ENCODE data around the gene CHCHD2. TPM values are rescaled to one million over a fixed set of nuclear protein-coding genes. Genes with fewer than 3 reads are reported as not detected.
"Not testable (repeated sequence)": the region's sequence is repeated elsewhere in the genome, so short reads cannot be mapped to it uniquely, and the experiment has no call there.

CHCHD2 gene
- total RNA-seq, 2 donors from 2014 or later: 44.7 to 88.8 TPM

- Mint-ChIP-seq H3K36me3 (ENCODE audit: low read depth) (peaks cover 38% of the 10 kb centered on the region), H3K27ac (no peak overlapping the region), H3K4me1 (no peaks in the 10 kb centered on the region), H3K9me3 (no peaks in the 10 kb centered on the region), H3K27me3 (ENCODE audit: insufficient read depth) (no peaks in the 10 kb centered on the region), H3K4me3 (no peak overlapping the region)
- Histone ChIP-seq H3K9ac (ENCODE audit: extremely low read depth, low read length, poor library complexity, severe bottlenecking) (no peak overlapping the region), H3K27me3 (ENCODE audit: control insufficient read depth, insufficient read depth, low read length, poor library complexity, severe bottlenecking) (no peaks in the 10 kb centered on the region), H3K27ac (ENCODE audit: low read depth, low read length) (no peak overlapping the region), H3K4me3 (ENCODE audit: low read length) (no peak overlapping the region), H3K4me1 (ENCODE audit: control insufficient read depth, insufficient read depth, low read length) (no peaks in the 10 kb centered on the region), H3K36me3 (ENCODE audit: control insufficient read depth, insufficient read depth, low read length) (peaks cover 9% of the 10 kb centered on the region), H3K9me3 (ENCODE audit: control insufficient read depth, low read length) (no peaks in the 10 kb centered on the region)
- TF ChIP-seq CTCF (conservative IDR thresholded peaks at IDR 0.05): no peak
- DNase-seq: no peak
- WGBS, 2 experiments (ENCODE audit: insufficient coverage in 1 of 2, insufficient read length in 1 of 2): 92 to 93% methylated on average over 11 to 13 of the region's 13 CpGs
These were observed 23.0 kb downstream of the CHCHD2 start for GRCh38 chr7:56083150-56083785.

GRCh38 chr7:56081626-56082340, 24.5 kb downstream of the CHCHD2 start:
- no peaks in the 10 kb centered on the region for H3K4me1 ChIP-seq (ENCODE audit: control insufficient read depth, insufficient read depth, low read length)
- Mint-ChIP-seq H3K9me3 (no peaks in the 10 kb centered on the region), H3K4me3 (no peak overlapping the region), H3K27me3 (ENCODE audit: insufficient read depth) (no peaks in the 10 kb centered on the region), H3K36me3 (ENCODE audit: low read depth) (peaks cover 39% of the 10 kb centered on the region), H3K4me1 (no peaks in the 10 kb centered on the region), H3K27ac (no peak overlapping the region)
- H3K27ac ChIP-seq (ENCODE audit: low read depth, low read length): no peak overlapping the region
- TF ChIP-seq CTCF (conservative IDR thresholded peaks at IDR 0.05): no peak
- no peak for DNase-seq
- H3K9ac ChIP-seq (ENCODE audit: extremely low read depth, low read length, poor library complexity, severe bottlenecking): no peak overlapping the region
- no peaks in the 10 kb centered on the region for H3K27me3 ChIP-seq (ENCODE audit: control insufficient read depth, insufficient read depth, low read length, poor library complexity, severe bottlenecking)
- H3K36me3 ChIP-seq (ENCODE audit: control insufficient read depth, insufficient read depth, low read length): peaks cover 16% of the 10 kb centered on the region
- WGBS, 2 experiments (ENCODE audit: insufficient coverage in 1 of 2, insufficient read length in 1 of 2): 94% methylated on average over 11 to 29 of the region's 29 CpGs
- H3K4me3 ChIP-seq (ENCODE audit: low read length): no peak overlapping the region
- H3K9me3 ChIP-seq (ENCODE audit: control insufficient read depth, low read length): no peaks in the 10 kb centered on the region

DNA sequence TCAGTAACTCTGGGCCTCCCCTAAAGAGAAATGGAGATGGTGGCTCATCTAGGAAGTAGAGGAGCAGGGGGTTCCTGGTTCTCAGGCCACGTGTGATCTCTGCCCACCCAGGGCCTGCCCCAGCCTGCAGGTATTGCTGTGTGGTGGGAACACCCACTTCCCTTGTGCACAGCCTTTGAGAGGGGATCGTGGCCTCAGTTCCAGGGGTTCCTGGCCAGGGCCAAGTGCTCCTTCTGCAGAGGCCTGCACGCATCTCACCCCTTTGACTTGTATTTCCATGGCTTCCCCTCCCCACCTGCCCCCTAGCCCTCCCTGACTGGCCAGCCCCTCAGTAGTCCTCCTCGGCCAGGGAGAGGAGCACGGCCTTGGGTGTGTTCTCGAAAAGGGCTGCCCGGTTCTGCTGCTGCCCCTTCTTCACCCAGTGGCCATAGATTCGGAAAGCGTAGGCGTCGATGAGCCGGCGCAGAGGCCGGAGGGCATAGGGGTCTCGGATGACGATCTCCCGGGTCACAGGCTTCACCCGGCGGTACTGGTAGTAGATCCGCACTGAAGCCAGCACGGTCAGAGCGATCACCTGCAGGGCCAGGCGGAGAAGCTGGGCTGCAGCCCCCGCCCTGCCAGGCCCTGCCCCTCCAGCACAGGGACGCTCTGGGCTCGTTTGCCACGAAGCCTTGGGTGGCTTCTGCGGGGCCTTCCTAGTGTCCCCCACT, 25.4 kb downstream of the CHCHD2 start:
- not testable (repeated sequence) for H3K9me3 Mint-ChIP-seq; H3K27ac Mint-ChIP-seq; H3K27me3 Mint-ChIP-seq (ENCODE audit: insufficient read depth); H3K4me1 ChIP-seq (ENCODE audit: control insufficient read depth, insufficient read depth, low read length); H3K27me3 ChIP-seq (ENCODE audit: control insufficient read depth, insufficient read depth, low read length, poor library complexity, severe bottlenecking); H3K4me1 Mint-ChIP-seq; H3K4me3 ChIP-seq (ENCODE audit: low read length); H3K4me3 Mint-ChIP-seq; DNase-seq; H3K9ac ChIP-seq (ENCODE audit: extremely low read depth, low read length, poor library complexity, severe bottlenecking); H3K9me3 ChIP-seq (ENCODE audit: control insufficient read depth, low read length); H3K27ac ChIP-seq (ENCODE audit: low read depth, low read length)
- peaks cover 44% of the 10 kb centered on the region for H3K36me3 Mint-ChIP-seq (ENCODE audit: low read depth)
- peaks cover 22% of the 10 kb centered on the region for H3K36me3 ChIP-seq (ENCODE audit: control insufficient read depth, insufficient read depth, low read length)
- WGBS, 2 experiments (ENCODE audit: insufficient coverage in 1 of 2, insufficient read length in 1 of 2): 95% methylated on average over 17 to 28 of the region's 28 CpGs

Data from endodermal cell (in vitro differentiated cells).